Skeletal muscle cell (primary cell): ENCODE measurements around the gene RASGRP3.
"Not testable (repeated sequence)": the region's sequence is repeated elsewhere in the genome, so short reads cannot be mapped to it uniquely, and the experiment has no call there.

Experiments used
- DNase-seq: peaks from one replicate; pipeline ENCODE4 v3.0.0-alpha.2; 2010; ENCODE audit warnings: low read depth
- H3K4me3 ChIP-seq: 2 replicates; pipeline ENCODE4 v1.5.1; 2011; ENCODE audit warnings: low read depth, mild to moderate bottlenecking, control low read depth, low read length, moderate library complexity

RASGRP3 gene

GRCh38 chr2:33476131-33476792 lies at the start of gene RASGRP3:
Gene RASGRP3, plus strand, starts transcription at chr2:33476649. Its CDS starts 38,488 bp downstream, at chr2:33515137.
- H3K4me3 ChIP-seq: peak within 1 kb of the TSS; percentile 67
- DNase-seq: peak; percentile 94

GRCh38 chr2:33426666-33427231 lies 49.7 kb upstream of the RASGRP3 start:
- no peak overlapping the region for H3K4me3 ChIP-seq
- no peak for DNase-seq

- no peak overlapping the region for H3K4me3 ChIP-seq
- DNase-seq: no peak
These were observed 46.4 kb upstream of the RASGRP3 start for GRCh38 chr2:33430077-33430476.

- H3K4me3 ChIP-seq: no peak overlapping the region
- DNase-seq: no peak
These were observed 45.6 kb upstream of the RASGRP3 start for GRCh38 chr2:33430856-33431255.

- no peak overlapping the region for H3K4me3 ChIP-seq
These were observed 43.6 kb upstream of the RASGRP3 start for GRCh38 chr2:33432871-33433270.

GRCh38 chr2:33433279-33434235 lies 42.9 kb upstream of the RASGRP3 start:
- no peak overlapping the region for H3K4me3 ChIP-seq

More at GRCh38 chr2:33432871-33433270, 43.6 kb upstream of the RASGRP3 start:
- no peak for DNase-seq

GRCh38 chr2:33435518-33435917 lies 40.9 kb upstream of the RASGRP3 start:
- DNase-seq: no peak
- no peak overlapping the region for H3K4me3 ChIP-seq

More at GRCh38 chr2:33433279-33434235, 42.9 kb upstream of the RASGRP3 start:
- no peak for DNase-seq

- H3K4me3 ChIP-seq: no peak overlapping the region
These were observed 40.4 kb upstream of the RASGRP3 start for GRCh38 chr2:33436083-33436482.

GRCh38 chr2:33437297-33437696 lies 39.2 kb upstream of the RASGRP3 start:
- no peak overlapping the region for H3K4me3 ChIP-seq
- peak; percentile 78 for DNase-seq

More at GRCh38 chr2:33436083-33436482, 40.4 kb upstream of the RASGRP3 start:
- DNase-seq: no peak

GRCh38 chr2:33437815-33438214 lies 38.6 kb upstream of the RASGRP3 start:
- no peak overlapping the region for H3K4me3 ChIP-seq
- no peak for DNase-seq

GRCh38 chr2:33441235-33441810 lies 35.1 kb upstream of the RASGRP3 start:
- no peak overlapping the region for H3K4me3 ChIP-seq
- peak; percentile 23 for DNase-seq

- DNase-seq, H3K4me3 ChIP-seq: not testable (repeated sequence)
These were observed 34.4 kb upstream of the RASGRP3 start for GRCh38 chr2:33442052-33442451.

GRCh38 chr2:33442528-33443079 lies 33.8 kb upstream of the RASGRP3 start:
- H3K4me3 ChIP-seq: no peak overlapping the region
- no peak for DNase-seq

GRCh38 chr2:33443274-33443829 lies 33.1 kb upstream of the RASGRP3 start:
- DNase-seq: no peak
- H3K4me3 ChIP-seq: no peak overlapping the region

- DNase-seq: no peak
- no peak overlapping the region for H3K4me3 ChIP-seq
These were observed 31.5 kb upstream of the RASGRP3 start for GRCh38 chr2:33444967-33445366.

GRCh38 chr2:33448220-33448899 lies 28.1 kb upstream of the RASGRP3 start:
- no peak for DNase-seq
- no peak overlapping the region for H3K4me3 ChIP-seq

- H3K4me3 ChIP-seq: no peak overlapping the region
- no peak for DNase-seq
These were observed 25.2 kb upstream of the RASGRP3 start for GRCh38 chr2:33451214-33451613.

GRCh38 chr2:33451825-33452224 lies 24.6 kb upstream of the RASGRP3 start:
- DNase-seq: no peak
- H3K4me3 ChIP-seq: no peak overlapping the region

- DNase-seq: no peak
- no peak overlapping the region for H3K4me3 ChIP-seq
These were observed 23.9 kb upstream of the RASGRP3 start for GRCh38 chr2:33452545-33452944.
